Nephron (organoid): ENCODE measurements around the gene AP2S1.
A peak's percentile ranks its signal among the peaks of the same experiment; 100 is the strongest.
"Not testable (repeated sequence)": the region's sequence is repeated elsewhere in the genome, so short reads cannot be mapped to it uniquely, and the experiment has no call there.

Experiments used
- H3K27ac Mint-ChIP-seq, 3 experiments: 2 replicates each; pipeline ENCODE4 v1.8.0; 2020; ENCODE audit warnings: mixed read lengths in 3 of 3, mild to moderate bottlenecking in 2 of 3, moderate library complexity in 1 of 3
- H3K27me3 Mint-ChIP-seq: 2 replicates; pipeline ENCODE4 v1.8.0; 2021; ENCODE audit warnings: low read depth, mild to moderate bottlenecking, moderate library complexity, mixed read lengths
- H3K36me3 Mint-ChIP-seq: 2 replicates; pipeline ENCODE4 v1.8.0; 2020; ENCODE audit warnings: low read depth, mixed read lengths
- H3K4me1 Mint-ChIP-seq: 2 replicates; pipeline ENCODE4 v1.8.0; 2020; ENCODE audit warnings: mixed read lengths
- H3K4me3 Mint-ChIP-seq, 3 experiments: 2 replicates each; pipeline ENCODE4 v1.8.0; 2020; ENCODE audit warnings: mild to moderate bottlenecking in 3 of 3, mixed read lengths in 3 of 3, moderate library complexity in 2 of 3
- H3K9me3 Mint-ChIP-seq: 2 replicates; pipeline ENCODE4 v1.8.0; 2020; ENCODE audit warnings: mixed read lengths
- TF ChIP-seq, protein P1 (sequence below), 3 experiments: fragments of 200-600 bp; sonication (generic); IDR thresholded peaks; one replicate each; pipeline ENCODE4 v1.5.0; 2021; ENCODE audit warnings: antibody characterized with exemption in 3 of 3; ENCODE audit not compliant: unreplicated experiment in 3 of 3

AP2S1 gene

DNA sequence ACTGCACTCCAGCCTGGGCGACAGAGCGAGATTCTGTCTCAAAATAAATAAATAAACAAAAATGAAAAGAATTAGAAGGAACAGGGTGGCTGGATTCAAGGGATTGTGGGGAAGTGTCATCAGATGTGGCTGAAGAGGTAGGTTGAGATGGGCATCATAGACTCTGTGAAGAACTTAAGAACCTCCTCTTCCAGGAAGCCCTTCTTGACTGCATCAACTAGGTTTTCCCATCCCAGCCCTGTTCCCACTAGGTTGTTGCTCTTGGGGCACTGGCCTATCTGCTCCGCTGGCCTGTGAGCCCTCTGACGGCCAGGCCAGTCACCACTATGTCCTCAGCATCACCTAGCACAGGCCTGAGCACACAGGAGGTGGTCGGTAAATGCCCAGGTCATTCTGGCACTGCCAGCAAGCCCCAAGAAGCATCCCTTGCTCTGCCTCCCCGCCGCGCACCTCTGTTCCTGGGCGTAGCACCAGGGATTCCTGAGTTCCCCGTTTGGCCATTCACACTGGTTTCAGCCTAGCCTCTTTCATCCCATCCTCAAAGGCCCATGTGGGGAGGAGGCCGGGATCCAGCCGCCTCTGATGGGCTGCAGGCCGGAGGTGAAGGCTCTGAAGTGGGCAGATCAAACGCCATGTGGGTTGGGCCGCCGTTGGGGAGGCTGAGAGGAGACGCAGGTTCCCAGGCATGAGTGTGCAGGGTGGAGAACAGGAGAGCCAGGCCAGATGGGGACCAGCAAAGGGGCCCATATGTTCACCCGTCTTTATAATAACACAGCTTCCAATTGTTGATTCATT lies 34.6 kb downstream of the AP2S1 start:
- no peaks in the 10 kb centered on the region for H3K36me3 Mint-ChIP-seq
- H3K4me1 Mint-ChIP-seq, result peaks cover 17% of the 10 kb centered on the region
- TF ChIP-seq, protein P1, sequence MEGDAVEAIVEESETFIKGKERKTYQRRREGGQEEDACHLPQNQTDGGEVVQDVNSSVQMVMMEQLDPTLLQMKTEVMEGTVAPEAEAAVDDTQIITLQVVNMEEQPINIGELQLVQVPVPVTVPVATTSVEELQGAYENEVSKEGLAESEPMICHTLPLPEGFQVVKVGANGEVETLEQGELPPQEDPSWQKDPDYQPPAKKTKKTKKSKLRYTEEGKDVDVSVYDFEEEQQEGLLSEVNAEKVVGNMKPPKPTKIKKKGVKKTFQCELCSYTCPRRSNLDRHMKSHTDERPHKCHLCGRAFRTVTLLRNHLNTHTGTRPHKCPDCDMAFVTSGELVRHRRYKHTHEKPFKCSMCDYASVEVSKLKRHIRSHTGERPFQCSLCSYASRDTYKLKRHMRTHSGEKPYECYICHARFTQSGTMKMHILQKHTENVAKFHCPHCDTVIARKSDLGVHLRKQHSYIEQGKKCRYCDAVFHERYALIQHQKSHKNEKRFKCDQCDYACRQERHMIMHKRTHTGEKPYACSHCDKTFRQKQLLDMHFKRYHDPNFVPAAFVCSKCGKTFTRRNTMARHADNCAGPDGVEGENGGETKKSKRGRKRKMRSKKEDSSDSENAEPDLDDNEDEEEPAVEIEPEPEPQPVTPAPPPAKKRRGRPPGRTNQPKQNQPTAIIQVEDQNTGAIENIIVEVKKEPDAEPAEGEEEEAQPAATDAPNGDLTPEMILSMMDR (IDR thresholded peaks at IDR 0.05; ENCODE audit: unreplicated experiment in 3 of 3), result no peak
- no peak overlapping the region for H3K4me3 Mint-ChIP-seq
- peaks cover 8% of the 10 kb centered on the region for H3K27me3 Mint-ChIP-seq
- no peak overlapping the region for H3K27ac Mint-ChIP-seq
- H3K9me3 Mint-ChIP-seq, result no peaks in the 10 kb centered on the region

DNA sequence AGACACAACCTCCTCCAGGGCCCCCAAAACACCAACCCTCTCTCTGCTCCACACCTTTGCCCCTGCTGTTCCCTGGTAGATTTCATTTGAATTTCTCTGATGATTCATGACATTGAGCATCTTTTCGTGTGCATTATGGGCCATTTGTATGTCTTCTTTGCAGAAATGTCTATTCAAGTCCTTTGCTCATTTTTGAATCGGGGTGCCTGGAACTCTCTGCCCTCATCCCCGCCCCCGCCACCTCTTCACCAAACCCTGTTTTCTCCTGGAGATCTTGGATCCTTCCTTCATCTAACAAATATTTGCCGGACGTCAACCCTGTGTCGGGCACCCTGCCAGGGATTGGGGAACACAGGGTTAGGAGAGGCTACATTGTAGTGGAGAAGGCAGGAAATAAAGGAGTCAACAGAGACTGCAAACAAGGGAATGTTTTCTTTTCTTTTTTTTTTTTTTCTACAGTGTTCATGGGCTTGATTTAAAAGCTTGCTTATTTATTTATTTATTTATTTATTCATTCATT lies 36.7 kb downstream of the AP2S1 start:
- peaks cover 3% of the 10 kb centered on the region for H3K27me3 Mint-ChIP-seq

DNA sequence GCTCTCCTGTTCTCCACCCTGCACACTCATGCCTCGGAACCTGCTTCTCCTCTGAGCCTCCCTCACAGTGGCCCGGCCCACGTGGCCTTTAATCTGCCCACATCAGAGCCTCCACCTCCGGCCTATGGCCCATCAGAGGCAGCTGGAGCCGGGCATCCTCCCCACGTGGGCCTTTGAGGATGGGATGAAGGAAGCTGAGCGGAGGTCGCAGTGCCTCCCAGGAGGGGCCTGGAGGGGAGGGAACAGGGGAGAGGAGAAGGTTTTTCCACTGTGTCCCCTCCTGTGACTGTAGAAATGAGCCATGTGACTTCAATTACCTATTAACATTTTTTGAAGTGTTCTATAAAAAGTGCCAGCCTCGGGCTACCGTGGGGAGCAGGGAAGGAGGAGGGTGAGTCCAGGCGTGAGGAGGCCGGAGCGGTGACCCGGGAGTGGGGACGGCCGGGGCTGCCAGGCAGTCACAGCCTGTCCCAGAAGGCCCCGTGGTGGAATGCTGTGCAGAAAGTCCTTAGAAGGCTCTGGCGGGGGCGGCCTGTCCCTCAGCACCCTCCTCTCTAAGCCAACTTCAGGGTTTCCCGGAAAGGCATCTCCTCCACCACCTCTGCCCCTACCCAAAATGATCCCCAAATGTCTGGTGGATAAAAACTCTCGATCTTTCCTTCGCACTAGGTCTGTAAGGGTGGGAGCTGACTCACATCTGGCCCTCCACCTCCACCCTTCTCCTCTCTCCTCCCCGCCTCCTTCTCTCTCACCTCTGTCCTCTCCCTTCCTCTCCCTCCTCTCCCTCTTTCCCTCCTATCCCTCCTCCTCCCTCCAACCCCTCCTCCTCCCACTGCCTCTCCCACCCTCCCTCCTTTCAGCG lies 37.4 kb downstream of the AP2S1 start:
- Mint-ChIP-seq H3K4me3 (peak overlapping the region in 1 of 3 experiments; percentile 20), H3K4me1 (peaks cover 6% of the 10 kb centered on the region), H3K9me3 (no peaks in the 10 kb centered on the region), H3K27ac (peak overlapping the region; percentile 29 to 82 (median 65)), H3K27me3 (peaks cover 3% of the 10 kb centered on the region), H3K36me3 (no peaks in the 10 kb centered on the region)
- TF ChIP-seq, protein P1 (IDR thresholded peaks at IDR 0.05; ENCODE audit: unreplicated experiment in 3 of 3), result no peak

More for the DNA sequence above, 36.7 kb downstream of the AP2S1 start:
- Mint-ChIP-seq H3K27ac (peak overlapping the region; percentile 29 to 82 (median 65)), H3K36me3 (no peaks in the 10 kb centered on the region), H3K4me3 (peak overlapping the region in 1 of 3 experiments; percentile 3), H3K9me3 (no peaks in the 10 kb centered on the region), H3K4me1 (peaks cover 6% of the 10 kb centered on the region)
- TF ChIP-seq, protein P1 (IDR thresholded peaks at IDR 0.05; ENCODE audit: unreplicated experiment in 3 of 3), result no peak

DNA sequence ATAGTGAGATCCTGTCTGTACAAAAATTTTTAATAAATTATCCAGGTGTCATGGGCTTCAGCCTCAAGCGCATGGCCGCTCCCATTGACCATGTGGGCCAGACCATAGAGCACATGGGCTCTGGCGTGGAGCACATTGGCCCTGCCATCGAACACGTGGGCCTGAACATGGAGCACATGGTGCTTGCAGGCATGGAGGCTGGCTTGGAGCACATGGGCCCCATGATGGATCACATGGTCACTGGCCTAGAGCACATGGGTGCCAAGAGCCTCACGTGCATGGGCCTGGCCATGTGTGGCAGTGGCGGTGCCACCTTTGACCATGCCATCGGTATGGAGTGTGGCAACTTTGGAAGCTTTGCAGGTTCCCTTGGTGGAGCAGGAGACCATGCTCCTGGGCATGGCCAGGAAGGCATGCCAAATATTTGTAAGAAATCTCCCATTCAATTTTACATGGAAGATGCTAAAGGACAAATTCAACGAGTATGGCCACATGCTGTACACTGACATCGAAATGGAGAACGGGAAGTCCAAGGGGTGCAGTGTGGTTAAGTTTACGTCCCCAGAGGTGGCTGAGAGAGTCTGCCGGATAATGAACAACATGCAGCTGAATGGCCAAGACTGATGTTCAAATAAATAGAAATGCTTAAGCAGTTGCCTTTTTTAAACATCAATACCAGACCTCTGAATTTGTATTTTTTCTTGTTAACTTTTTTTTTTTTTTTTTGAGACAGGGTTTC lies 40.9 kb downstream of the AP2S1 start:
- TF ChIP-seq, protein P1 (IDR thresholded peaks at IDR 0.05; ENCODE audit: unreplicated experiment in 3 of 3), result no peak
- Mint-ChIP-seq H3K27me3 (no peaks in the 10 kb centered on the region), H3K27ac (no peak overlapping the region), H3K4me1 (peaks cover 6% of the 10 kb centered on the region), H3K9me3 (no peaks in the 10 kb centered on the region), H3K36me3 (no peaks in the 10 kb centered on the region), H3K4me3 (no peak overlapping the region)

DNA sequence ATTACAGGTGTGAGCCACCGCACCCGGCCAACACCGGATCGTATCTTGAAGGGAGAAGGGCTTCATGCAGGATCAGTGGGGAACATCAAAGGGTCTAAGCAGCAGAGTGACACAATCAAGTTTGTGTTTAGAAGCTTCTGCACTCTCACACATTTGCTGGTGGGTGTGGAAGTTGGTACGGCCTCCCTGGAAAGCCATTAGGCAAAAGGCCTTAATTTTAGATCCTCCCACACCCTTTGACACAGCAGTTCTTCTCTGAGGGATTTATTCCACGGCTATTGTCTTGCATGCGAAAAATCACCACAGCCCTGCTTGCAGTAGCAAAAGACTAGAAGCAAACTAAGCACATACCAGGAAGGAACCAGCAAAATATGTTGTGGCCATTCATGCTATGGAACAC lies 44.0 kb downstream of the AP2S1 start:
- no peaks in the 10 kb centered on the region for H3K4me1 Mint-ChIP-seq

DNA sequence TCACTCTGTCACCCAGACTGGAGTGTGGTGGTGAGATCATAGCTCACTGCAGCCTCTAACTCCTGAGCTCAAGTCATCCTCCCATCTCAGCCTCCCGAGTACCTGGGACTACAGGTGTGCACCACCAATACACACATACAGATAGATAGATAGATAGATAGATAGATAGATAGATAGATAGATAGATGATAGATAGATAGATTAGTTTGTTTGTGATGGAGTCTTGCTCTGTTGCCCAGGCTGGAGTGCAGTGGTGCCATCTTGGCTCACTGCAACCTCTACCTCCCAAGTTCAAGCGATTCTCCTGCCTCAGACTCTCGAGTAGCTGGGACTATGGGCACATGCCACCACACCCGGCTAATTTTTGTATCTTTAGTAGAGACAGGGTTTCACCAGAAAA lies 46.2 kb downstream of the AP2S1 start:
- H3K27ac Mint-ChIP-seq, result not testable (repeated sequence)

More for the DNA sequence above, 44.0 kb downstream of the AP2S1 start:
- Mint-ChIP-seq H3K9me3 (no peaks in the 10 kb centered on the region), H3K4me3 (no peak overlapping the region), H3K27me3 (no peaks in the 10 kb centered on the region), H3K36me3 (no peaks in the 10 kb centered on the region), H3K27ac (peak overlapping the region in 1 of 3 experiments; percentile 63)
- TF ChIP-seq, protein P1 (IDR thresholded peaks at IDR 0.05; ENCODE audit: unreplicated experiment in 3 of 3), result no peak

More for the DNA sequence above, 46.2 kb downstream of the AP2S1 start:
- not testable (repeated sequence) for H3K36me3 Mint-ChIP-seq, H3K4me1 Mint-ChIP-seq, H3K9me3 Mint-ChIP-seq, H3K4me3 Mint-ChIP-seq, H3K27me3 Mint-ChIP-seq
